Tibial nerve (tissue), 4 donors: ENCODE data around the gene MED13L.

Experiments
- EP300 ChIP-seq, 2 donors: sonication (generic); formaldehyde crosslinking; IDR thresholded peaks; one replicate each; pipeline ENCODE4 v1.6.1; 2017; ENCODE audit warnings: antibody characterized with exemption in 2 of 2, mild to moderate bottlenecking in 1 of 2
- POLR2A ChIP-seq, 2 donors: fragments of 450-650 bp; IDR thresholded peaks; one replicate each; pipeline ENCODE4 v1.6.1; 2017; ENCODE audit warnings: antibody characterized with exemption in 2 of 2, mild to moderate bottlenecking in 2 of 2, moderate library complexity in 2 of 2
- TF ChIP-seq, protein P1 (sequence below), 5 experiments: fragments of 200-600 bp in 3 of 5; fragments of 450-650 bp in 2 of 5; sonication (generic) in 3 of 5; IDR thresholded peaks; one replicate each; pipeline ENCODE4 v1.5.1; 2016 to 2019; ENCODE audit warnings: antibody characterized with exemption in 5 of 5, mild to moderate bottlenecking in 3 of 5, moderate library complexity in 2 of 5

DNA sequence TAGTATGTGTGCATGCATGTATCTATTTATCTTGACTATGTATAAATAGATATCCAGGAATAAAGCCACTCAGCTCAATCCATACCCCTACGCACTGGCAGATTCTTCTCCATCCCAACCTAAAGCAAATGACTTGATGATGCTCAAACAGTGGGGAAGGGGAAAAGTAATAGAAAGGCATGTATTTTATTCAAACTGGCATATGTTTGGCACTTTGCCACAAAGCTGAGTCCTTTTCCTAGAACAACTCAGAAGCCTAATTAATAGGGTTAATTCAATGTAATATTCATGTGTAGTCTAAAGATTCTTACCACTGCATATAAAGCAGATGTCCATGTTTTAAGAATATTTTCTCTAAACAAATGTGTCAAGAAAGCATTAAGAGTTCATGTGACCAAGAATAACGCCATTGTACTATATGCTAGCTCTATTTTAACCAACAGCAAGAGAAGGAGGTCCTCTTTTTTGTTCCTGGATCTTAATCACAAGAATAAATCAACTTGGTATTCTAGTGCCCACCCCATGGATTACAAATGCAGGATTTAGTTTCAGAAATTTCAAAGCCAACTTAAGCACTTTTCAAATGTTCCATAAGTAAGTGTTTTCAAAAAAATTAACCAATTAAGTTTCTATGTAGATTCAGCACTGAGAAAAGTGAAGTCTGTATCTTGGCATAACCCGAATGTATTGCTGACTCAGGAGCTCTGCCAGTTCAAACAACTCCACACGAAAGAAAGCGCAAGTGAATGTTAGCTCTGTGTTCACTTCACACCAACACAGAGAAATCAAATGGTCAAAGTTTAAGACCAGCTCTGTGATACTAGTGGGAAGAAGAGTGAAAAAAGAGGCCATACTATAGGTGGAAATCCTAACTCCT lies 233.6 kb downstream of the MED13L start:
- TF ChIP-seq, protein P1, sequence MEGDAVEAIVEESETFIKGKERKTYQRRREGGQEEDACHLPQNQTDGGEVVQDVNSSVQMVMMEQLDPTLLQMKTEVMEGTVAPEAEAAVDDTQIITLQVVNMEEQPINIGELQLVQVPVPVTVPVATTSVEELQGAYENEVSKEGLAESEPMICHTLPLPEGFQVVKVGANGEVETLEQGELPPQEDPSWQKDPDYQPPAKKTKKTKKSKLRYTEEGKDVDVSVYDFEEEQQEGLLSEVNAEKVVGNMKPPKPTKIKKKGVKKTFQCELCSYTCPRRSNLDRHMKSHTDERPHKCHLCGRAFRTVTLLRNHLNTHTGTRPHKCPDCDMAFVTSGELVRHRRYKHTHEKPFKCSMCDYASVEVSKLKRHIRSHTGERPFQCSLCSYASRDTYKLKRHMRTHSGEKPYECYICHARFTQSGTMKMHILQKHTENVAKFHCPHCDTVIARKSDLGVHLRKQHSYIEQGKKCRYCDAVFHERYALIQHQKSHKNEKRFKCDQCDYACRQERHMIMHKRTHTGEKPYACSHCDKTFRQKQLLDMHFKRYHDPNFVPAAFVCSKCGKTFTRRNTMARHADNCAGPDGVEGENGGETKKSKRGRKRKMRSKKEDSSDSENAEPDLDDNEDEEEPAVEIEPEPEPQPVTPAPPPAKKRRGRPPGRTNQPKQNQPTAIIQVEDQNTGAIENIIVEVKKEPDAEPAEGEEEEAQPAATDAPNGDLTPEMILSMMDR (IDR thresholded peaks at IDR 0.05) = no peak
- no peak for TF ChIP-seq POLR2A (IDR thresholded peaks at IDR 0.05)
- TF ChIP-seq EP300 (IDR thresholded peaks at IDR 0.05) = no peak
